Measurements from ENCODE around the gene PAMR1.

DNA sequence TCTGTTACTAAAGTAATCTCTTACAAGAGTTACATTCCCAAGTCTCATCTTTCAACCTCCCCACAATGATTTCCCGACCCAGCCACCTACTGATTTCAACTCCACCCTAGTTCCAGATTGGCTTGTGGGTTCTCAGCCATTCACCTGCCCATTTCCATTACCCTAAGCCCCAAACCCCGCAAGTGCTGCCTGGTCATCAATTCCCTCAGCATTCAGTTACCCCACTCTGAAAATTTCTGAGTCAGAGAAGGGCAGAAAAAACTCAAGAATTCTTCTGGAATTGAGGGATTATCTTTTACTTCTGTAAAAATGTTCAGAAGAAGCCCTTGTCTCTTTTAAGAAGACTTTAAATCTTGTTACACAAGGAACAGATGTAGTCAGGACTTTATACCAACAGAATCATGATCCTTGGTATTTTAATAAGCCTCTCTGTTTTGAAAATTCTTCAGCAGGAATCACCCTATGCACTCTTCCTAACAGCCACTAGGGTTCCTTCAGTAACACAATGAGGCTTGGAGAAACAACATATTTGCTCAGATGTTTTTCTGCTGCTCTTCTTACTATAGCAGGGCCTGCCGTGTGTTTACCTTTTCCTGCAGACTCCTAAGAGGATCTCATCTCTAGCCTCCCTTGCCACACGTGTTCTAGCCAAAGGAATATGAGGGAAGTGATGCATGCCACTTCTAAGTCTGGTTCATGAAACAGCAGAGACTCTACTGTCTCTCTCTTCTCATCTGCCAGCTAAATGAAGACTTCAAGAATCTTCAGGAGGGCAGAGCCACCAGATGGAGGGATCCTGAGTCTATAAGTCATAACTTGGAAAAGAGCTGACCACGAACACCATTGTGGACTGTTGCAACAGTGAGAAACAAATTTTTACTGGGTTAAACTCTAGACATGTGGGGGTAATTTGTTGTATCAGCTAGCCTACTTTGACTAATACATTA, 29.3 kb upstream of the PAMR1 start:
- TF ChIP-seq EZH2 (IDR thresholded peaks at IDR 0.05; ENCODE audit: low read length, missing control alignments), result no peak
- TF ChIP-seq, protein P1, sequence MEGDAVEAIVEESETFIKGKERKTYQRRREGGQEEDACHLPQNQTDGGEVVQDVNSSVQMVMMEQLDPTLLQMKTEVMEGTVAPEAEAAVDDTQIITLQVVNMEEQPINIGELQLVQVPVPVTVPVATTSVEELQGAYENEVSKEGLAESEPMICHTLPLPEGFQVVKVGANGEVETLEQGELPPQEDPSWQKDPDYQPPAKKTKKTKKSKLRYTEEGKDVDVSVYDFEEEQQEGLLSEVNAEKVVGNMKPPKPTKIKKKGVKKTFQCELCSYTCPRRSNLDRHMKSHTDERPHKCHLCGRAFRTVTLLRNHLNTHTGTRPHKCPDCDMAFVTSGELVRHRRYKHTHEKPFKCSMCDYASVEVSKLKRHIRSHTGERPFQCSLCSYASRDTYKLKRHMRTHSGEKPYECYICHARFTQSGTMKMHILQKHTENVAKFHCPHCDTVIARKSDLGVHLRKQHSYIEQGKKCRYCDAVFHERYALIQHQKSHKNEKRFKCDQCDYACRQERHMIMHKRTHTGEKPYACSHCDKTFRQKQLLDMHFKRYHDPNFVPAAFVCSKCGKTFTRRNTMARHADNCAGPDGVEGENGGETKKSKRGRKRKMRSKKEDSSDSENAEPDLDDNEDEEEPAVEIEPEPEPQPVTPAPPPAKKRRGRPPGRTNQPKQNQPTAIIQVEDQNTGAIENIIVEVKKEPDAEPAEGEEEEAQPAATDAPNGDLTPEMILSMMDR (conservative IDR thresholded peaks at IDR 0.05 in 1 of 2, IDR thresholded peaks at IDR 0.05 in 1 of 2; ENCODE audit: low read depth in 1 of 2, low read length in 2 of 2), result peak; percentile 39 to 47

Measured in fibroblast of lung (primary cell).